ENCODE results near the gene CPT1C. TPM values are rescaled to one million over a fixed set of nuclear protein-coding genes. Genes with fewer than 3 reads are reported as not detected.

Gene CPT1C
- total RNA-seq, 1 donor from 2014 or later = 48.8 TPM

DNA sequence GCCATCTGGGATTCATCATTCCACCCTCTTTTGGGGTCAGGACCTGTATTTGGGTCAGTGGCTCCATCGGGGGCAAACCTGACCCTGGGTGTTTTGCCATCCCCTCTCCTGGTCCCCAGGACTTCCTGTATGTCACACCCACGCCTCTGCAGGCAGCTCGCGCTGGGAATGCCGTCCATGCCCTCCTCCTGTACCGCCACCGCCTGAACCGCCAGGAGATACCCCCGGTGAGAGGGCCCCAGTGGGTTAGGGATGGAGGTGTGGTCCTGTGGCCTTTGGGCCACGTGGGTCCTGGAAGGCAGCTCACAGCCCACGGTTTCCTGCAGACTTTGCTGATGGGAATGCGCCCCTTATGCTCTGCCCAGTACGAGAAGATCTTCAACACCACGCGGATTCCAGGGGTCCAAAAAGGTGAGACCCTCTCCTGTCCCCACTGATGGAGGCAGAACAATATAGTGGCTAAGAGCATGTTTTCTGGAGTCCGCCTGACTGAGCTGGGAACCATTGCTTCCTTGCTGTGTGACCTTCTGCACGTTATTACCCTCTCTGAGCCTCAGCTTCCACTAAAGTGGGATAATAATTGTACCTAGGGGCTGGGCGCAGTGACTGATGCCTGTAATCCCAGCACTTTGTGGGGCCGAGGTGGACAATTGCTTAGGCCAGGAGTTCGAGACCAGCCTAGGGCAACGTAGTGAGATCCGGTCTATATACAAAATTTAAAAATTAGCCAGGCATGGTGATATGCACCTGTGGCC, 14.1 kb downstream of the CPT1C start:
- Mint-ChIP-seq H3K9me3 (ENCODE audit: unreplicated experiment) (no peaks in the 10 kb centered on the region), H3K36me3 (ENCODE audit: unreplicated experiment) (peaks cover 7% of the 10 kb centered on the region), H3K4me3 (ENCODE audit: unreplicated experiment) (no peak overlapping the region), H3K4me1 (ENCODE audit: unreplicated experiment) (no peaks in the 10 kb centered on the region), H3K27ac (ENCODE audit: unreplicated experiment) (no peak overlapping the region), H3K27me3 (ENCODE audit: unreplicated experiment) (no peaks in the 10 kb centered on the region)
- TF ChIP-seq, protein P1, sequence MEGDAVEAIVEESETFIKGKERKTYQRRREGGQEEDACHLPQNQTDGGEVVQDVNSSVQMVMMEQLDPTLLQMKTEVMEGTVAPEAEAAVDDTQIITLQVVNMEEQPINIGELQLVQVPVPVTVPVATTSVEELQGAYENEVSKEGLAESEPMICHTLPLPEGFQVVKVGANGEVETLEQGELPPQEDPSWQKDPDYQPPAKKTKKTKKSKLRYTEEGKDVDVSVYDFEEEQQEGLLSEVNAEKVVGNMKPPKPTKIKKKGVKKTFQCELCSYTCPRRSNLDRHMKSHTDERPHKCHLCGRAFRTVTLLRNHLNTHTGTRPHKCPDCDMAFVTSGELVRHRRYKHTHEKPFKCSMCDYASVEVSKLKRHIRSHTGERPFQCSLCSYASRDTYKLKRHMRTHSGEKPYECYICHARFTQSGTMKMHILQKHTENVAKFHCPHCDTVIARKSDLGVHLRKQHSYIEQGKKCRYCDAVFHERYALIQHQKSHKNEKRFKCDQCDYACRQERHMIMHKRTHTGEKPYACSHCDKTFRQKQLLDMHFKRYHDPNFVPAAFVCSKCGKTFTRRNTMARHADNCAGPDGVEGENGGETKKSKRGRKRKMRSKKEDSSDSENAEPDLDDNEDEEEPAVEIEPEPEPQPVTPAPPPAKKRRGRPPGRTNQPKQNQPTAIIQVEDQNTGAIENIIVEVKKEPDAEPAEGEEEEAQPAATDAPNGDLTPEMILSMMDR (IDR thresholded peaks at IDR 0.05) = no peak
- DNase-seq (ENCODE audit: extremely low spot score, unreplicated experiment) = no peak

DNA sequence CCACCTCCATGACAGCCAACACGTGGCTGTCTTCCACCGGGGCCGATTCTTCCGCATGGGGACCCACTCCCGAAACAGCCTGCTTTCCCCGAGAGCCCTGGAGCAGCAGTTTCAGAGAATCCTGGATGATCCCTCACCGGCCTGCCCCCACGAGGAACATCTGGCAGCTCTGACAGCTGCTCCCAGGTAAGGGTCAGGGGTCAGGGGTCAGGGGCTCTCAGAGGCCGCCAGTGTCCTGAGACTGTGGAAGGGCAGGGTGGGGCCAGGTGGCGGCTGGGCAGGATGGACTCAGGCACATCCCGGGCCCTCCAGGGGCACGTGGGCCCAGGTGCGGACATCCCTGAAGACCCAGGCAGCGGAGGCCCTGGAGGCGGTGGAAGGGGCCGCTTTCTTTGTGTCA, 15.0 kb downstream of the CPT1C start:
- H3K9me3 Mint-ChIP-seq (ENCODE audit: unreplicated experiment) = no peaks in the 10 kb centered on the region

DNA sequence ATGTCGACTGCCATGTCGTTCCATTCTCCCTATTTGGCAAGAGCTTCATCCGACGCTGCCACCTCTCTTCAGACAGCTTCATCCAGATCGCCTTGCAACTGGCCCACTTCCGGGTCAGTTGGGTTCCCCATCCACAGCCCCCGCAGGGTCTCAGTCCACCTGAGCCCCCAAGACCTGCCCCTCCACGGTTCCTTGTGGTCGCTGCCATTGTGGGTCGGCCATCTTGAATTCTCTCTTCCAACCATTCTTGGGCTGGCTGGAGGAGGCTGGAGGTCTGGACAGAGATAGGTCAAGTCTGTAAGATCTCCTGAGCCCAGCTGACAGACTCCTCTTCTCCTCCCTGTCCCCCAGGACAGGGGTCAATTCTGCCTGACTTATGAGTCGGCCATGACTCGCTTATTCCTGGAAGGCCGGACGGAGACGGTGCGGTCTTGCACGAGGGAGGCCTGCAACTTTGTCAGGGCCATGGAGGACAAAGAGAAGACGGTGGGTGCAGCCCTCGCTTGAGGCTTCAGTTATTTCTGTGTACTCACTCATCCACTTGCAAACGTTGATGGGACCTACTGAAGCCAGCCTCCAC, 19.5 kb downstream of the CPT1C start:
- TF ChIP-seq, protein P1 (IDR thresholded peaks at IDR 0.05) = no peak
- Mint-ChIP-seq H3K4me3 (ENCODE audit: unreplicated experiment) (no peak overlapping the region), H3K36me3 (ENCODE audit: unreplicated experiment) (peaks cover 17% of the 10 kb centered on the region), H3K27ac (ENCODE audit: unreplicated experiment) (no peak overlapping the region), H3K4me1 (ENCODE audit: unreplicated experiment) (peaks cover 3% of the 10 kb centered on the region), H3K9me3 (ENCODE audit: unreplicated experiment) (no peaks in the 10 kb centered on the region), H3K27me3 (ENCODE audit: unreplicated experiment) (no peaks in the 10 kb centered on the region)
- DNase-seq (ENCODE audit: extremely low spot score, unreplicated experiment) = no peak

More for the DNA sequence above, 15.0 kb downstream of the CPT1C start:
- no peaks in the 10 kb centered on the region for H3K27me3 Mint-ChIP-seq (ENCODE audit: unreplicated experiment)
- no peak for DNase-seq (ENCODE audit: extremely low spot score, unreplicated experiment)
- H3K4me1 Mint-ChIP-seq (ENCODE audit: unreplicated experiment) = peaks cover 3% of the 10 kb centered on the region
- TF ChIP-seq, protein P1 (IDR thresholded peaks at IDR 0.05) = no peak
- H3K36me3 Mint-ChIP-seq (ENCODE audit: unreplicated experiment) = peaks cover 15% of the 10 kb centered on the region
- no peak overlapping the region for H3K27ac Mint-ChIP-seq (ENCODE audit: unreplicated experiment)
- no peak overlapping the region for H3K4me3 Mint-ChIP-seq (ENCODE audit: unreplicated experiment)

DNA sequence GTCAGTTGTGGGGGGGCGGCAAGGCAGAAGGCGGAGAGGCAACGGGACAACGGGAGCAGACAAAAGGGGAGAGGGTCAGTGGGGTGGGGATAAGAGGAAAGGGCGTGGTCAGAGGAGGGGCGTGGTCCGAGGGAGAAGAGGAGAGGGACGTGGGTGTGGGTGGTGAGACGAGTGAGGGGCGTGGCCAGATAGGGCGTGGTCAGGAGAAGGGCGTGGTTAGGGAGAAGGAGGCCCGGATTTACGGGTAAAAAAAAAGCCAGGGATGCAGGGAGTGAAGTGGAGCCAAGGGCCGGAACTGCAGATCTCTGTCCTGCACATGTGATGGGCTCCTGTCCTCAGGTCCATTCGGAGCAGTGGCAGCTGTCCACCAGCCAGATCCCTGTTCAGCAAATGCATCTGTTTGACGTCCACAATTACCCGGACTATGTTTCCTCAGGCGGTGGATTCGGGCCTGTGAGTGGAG, 21.5 kb downstream of the CPT1C start:
- no peaks in the 10 kb centered on the region for H3K27me3 Mint-ChIP-seq (ENCODE audit: unreplicated experiment)
- peaks cover 5% of the 10 kb centered on the region for H3K4me1 Mint-ChIP-seq (ENCODE audit: unreplicated experiment)
- H3K9me3 Mint-ChIP-seq (ENCODE audit: unreplicated experiment) = no peaks in the 10 kb centered on the region
- DNase-seq (ENCODE audit: extremely low spot score, unreplicated experiment) = no peak
- H3K36me3 Mint-ChIP-seq (ENCODE audit: unreplicated experiment) = peaks cover 14% of the 10 kb centered on the region
- H3K27ac Mint-ChIP-seq (ENCODE audit: unreplicated experiment) = no peak overlapping the region
- TF ChIP-seq, protein P1 (IDR thresholded peaks at IDR 0.05) = no peak
- H3K4me3 Mint-ChIP-seq (ENCODE audit: unreplicated experiment) = no peak overlapping the region

DNA sequence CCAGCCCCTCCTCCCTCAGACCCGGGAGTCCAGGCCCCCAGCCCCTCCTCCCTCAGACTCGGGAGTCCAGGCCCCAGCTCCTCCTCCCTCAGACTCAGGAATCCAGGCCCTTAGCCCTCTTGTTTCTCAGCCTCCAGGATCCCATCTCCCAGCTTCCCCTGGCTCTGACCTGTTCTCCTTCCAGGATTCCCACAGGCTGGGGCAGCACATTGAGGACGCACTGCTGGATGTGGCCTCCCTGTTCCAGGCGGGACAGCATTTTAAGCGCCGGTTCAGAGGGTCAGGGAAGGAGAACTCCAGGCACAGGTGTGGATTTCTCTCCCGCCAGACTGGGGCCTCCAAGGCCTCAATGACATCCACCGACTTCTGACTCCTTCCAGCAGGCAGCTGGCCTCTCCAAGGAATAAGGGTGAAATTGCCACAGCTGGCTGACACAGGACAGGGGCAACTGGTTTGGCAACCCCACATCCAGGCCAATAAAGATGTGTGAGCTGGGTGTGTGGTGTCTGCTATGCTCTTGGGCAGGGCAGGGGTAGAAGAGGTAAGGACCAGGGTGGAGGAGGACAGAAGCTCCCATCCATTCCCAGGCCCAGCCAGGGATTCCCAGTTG, 22.4 kb downstream of the CPT1C start:
- no peak overlapping the region for H3K4me3 Mint-ChIP-seq (ENCODE audit: unreplicated experiment)
- TF ChIP-seq, protein P1 (IDR thresholded peaks at IDR 0.05) = no peak
- no peak for DNase-seq (ENCODE audit: extremely low spot score, unreplicated experiment)
- no peaks in the 10 kb centered on the region for H3K9me3 Mint-ChIP-seq (ENCODE audit: unreplicated experiment)
- H3K36me3 Mint-ChIP-seq (ENCODE audit: unreplicated experiment) = peaks cover 13% of the 10 kb centered on the region
- H3K4me1 Mint-ChIP-seq (ENCODE audit: unreplicated experiment) = peaks cover 13% of the 10 kb centered on the region
- no peak overlapping the region for H3K27ac Mint-ChIP-seq (ENCODE audit: unreplicated experiment)
- no peaks in the 10 kb centered on the region for H3K27me3 Mint-ChIP-seq (ENCODE audit: unreplicated experiment)
